ENCODE data around the gene EXOC4.

The EXOC4 gene

DNA sequence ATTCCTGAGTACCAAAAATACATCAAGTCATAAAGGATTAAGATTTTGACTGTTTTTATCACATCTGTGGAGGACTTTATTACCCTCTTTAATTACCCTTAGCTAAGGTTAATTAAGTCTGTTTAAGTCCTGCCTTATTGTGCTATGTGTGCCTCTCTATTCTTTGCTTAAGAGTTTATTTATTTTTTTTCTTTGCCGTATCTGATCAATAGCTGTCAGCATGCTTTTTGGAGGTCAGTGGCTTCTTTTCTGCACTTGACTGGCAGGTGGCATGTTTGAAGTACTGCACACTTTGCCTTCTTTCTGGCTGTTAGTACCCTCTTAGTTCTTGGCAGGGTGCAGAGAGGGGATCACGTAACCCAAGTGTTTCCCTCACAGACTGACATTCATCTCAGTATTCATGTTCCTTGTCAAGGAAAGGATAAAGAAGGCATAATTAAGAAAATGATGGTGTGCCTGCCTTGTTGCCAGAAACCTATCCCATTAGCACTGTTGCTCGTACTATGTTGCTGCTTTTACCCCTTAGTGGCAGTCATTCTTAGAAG, 225.8 kb downstream of the EXOC4 start:
- no peak for DNase-seq (ENCODE audit: low read depth, low spot score)
- H3K27ac ChIP-seq: no peak overlapping the region

- DNase-seq (ENCODE audit: low read depth, low spot score): no peak
- no peak overlapping the region for H3K27ac ChIP-seq
Measured at GRCh38 chr7:133479456-133480065, 226.7 kb downstream of the EXOC4 start.

GRCh38 chr7:133480868-133481267, 228.0 kb downstream of the EXOC4 start:
- no peak overlapping the region for H3K27ac ChIP-seq
- DNase-seq (ENCODE audit: low read depth, low spot score): no peak

DNA sequence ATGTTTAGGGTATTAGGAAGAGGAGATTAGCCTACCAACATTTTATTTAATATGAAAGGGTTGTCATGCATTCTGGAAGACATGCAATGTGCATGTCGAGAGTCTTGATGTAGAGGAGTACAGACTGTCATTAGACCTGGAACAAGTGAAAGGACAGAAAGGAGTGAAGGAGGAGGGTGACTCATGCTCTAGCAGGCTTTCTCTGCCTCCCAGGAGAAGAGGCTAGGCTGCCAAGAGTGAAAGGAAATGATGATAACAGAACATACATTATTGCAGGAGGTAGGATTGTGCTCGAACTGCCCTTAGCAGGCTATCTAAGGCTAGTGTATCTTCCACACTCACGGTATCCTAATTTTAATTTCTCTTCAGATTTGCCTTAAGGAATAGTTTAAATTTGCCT, 228.8 kb downstream of the EXOC4 start:
- no peak for DNase-seq (ENCODE audit: low read depth, low spot score)
- no peak overlapping the region for H3K27ac ChIP-seq

DNA sequence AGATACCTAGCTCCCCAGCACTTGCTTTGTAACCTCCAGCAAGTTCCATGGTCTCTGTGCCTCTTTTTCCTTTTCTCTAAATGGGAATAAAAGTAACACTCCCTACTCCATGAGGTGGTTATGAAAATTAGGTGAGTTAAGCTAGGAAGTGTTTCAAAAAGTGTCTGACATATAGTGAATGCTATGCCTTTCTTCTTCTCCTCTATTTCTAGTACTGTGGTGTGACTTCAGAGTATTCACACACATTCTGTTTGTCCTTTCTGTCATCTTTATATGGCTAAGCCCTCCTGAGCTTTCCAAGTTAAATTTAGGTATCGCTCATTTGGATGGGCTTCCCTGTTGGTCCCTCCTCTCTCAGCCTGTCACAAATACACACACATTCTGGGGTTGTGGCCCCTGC, 229.7 kb downstream of the EXOC4 start:
- no peak overlapping the region for H3K27ac ChIP-seq
- no peak for DNase-seq (ENCODE audit: low read depth, low spot score)

DNA sequence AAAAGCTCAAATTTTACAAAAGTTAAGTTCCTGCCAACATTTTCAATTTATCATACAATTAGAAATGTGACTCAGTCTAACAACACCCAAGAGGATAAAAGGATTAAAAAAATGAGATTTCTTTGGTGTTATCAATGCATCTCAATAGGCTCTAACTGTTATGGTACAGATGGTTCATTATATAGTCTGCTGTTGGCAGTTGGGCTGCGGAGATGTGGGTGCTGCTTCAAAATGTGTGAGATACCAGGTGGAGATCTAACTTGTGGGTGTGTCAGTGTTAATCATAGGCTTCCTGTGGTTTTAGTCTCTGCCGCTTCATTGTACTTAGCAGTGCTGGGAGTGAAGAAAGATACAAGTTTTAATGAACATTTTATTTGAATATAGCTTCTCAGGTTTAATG, 231.2 kb downstream of the EXOC4 start:
- no peak for DNase-seq (ENCODE audit: low read depth, low spot score)
- no peak overlapping the region for H3K27ac ChIP-seq

DNA sequence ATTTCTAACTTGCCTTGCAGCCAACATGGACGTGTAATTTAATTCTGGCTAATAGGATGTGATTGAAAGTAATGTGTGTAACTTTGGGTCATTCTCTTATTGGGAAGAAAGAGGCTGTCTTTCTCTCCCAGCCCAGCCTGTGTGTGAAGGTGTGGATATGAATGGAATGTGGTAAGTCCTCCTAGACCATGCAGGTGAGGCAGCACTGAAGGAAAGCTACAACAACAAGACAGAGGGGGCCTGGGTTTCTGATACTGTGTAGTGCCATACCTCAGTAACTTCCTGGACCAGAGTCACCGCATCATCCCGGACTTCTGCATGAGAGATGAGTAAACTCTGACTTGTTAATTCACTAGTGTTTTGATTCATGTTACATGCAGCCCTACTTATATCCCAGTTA, 237.0 kb downstream of the EXOC4 start:
- no peak for DNase-seq (ENCODE audit: low read depth, low spot score)
- H3K27ac ChIP-seq: no peak overlapping the region

GRCh38 chr7:133491201-133491691, 238.4 kb downstream of the EXOC4 start:
- H3K27ac ChIP-seq: peak overlapping the region; percentile 31
- DNase-seq (ENCODE audit: low read depth, low spot score): no peak

GRCh38 chr7:133491846-133492652, 239.2 kb downstream of the EXOC4 start:
- DNase-seq (ENCODE audit: low read depth, low spot score): peak; percentile 48

DNA sequence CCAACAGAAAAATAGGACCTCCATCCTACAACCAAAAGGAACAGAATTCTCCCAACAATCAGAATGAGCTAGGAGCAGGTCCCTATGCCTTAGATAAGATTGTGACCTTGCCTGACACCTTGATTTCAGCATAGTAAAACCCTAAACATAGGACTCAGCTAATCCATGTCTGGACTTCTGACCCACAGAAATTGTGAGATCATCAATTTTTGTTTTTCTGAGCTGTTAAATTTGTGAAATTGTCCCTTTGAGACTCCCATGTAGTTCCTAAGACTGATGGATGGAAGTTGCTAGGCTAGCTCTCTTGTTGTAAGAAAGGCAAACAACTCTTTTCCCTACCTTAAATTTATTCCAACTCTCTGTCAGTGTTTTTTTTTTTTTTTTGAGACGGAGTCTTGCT, 244.2 kb downstream of the EXOC4 start:
- no peak overlapping the region for H3K27ac ChIP-seq
- DNase-seq (ENCODE audit: low read depth, low spot score): no peak

More at GRCh38 chr7:133491846-133492652, 239.2 kb downstream of the EXOC4 start:
- peak overlapping the region; percentile 31 for H3K27ac ChIP-seq

DNA sequence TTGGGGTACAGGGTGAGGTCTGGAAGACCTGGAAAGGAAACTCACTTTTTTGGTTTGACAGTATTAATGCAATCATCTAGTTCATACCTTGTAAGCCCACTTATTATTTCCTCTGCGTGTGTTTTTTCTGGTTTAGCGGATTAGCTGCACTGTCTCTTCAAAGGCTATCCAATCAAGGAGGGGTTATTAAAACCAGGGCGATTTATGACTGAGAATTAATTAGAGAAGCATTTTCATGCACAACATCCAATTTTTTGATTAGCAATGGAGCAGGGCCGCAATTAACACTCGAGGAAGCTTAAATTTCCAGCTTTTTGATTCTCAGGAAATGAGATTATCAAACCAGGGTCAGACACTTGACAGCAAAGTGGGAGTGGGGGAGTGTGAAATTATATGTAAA, 248.9 kb downstream of the EXOC4 start:
- H3K27ac ChIP-seq: no peak overlapping the region
- DNase-seq (ENCODE audit: low read depth, low spot score): no peak

DNA sequence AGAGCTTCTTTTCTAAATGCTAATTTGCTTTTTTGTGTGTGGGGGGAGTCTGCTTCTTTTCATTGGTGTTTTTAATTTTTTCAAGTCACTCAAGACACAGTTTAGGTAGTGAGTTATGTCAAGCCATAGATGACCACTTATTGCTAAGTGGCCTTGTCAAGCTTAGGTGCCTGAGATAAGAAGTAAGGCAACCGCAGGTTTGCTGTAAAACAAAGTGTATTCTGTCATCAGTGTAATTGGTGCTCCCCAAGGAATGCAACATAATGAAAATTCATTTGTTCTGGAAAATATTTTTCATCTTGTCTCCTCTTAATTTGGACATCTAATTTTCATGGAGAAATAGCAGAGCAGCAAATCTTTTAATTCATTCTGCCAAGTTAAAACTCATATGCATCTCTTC, 249.6 kb downstream of the EXOC4 start:
- DNase-seq (ENCODE audit: low read depth, low spot score): no peak

GRCh38 chr7:133502972-133503371, 250.1 kb downstream of the EXOC4 start:
- no peak for DNase-seq (ENCODE audit: low read depth, low spot score)
- H3K27ac ChIP-seq: no peak overlapping the region

More for the DNA sequence above, 249.6 kb downstream of the EXOC4 start:
- H3K27ac ChIP-seq: no peak overlapping the region

- no peak for DNase-seq (ENCODE audit: low read depth, low spot score)
- no peak overlapping the region for H3K27ac ChIP-seq
Measured at GRCh38 chr7:133504825-133505224, 251.9 kb downstream of the EXOC4 start.

- DNase-seq (ENCODE audit: low read depth, low spot score): no peak
- H3K27ac ChIP-seq: no peak overlapping the region
Measured at GRCh38 chr7:133509822-133510221, 256.9 kb downstream of the EXOC4 start.

DNA sequence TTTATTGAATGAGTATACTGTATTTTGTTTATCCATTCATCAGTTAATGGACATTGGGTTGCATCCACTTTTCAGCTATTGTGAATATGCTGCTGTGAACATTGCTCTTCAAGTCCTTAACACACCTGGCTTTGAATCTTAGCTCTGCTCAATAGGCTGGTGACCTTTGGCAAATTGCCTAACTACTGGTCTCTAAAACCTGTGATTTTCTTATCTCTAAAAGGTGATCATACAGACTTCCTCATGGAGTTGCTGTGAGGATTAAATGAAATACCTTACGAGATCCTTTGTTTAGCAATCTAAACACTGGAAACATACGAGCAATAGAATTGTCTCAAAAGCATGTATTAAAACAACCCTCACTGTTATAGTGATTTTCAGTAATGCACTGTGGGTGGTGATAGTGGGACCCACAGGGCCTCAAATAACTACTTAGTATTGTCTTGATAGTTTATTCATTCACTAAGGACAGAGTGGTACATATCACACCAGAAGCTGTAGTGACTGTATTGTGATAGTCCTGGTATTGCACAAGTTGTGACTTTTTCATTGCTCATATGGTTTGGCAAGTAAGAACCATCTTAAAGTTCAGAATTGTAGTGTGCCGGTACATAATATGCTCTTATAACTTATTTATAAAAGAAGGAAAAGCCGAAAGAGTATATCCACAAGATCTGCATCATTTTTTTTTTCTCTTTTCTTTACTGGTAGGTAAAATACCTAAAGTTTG, 257.6 kb downstream of the EXOC4 start:
- no peak overlapping the region for H3K27ac ChIP-seq
- DNase-seq (ENCODE audit: low read depth, low spot score): no peak

DNA sequence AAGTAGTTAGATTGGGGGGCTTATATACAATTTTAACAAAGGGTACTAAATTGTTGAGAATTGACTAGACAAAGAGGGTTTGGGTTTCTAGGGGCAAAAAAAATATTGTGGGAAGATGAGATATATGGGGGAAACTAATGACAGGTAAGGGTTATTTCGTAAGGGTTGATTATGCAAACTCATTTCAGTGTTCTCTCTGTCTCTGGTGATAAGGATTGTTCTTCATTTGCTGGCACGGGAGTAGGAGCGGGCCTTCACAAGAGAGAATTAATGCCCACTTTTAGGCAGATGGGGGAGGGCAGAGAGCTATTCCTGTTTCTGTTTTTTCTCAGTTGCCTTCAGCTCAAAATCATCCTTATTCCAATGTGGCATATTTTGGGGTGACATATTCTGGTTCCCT, 258.4 kb downstream of the EXOC4 start:
- DNase-seq (ENCODE audit: low read depth, low spot score): no peak
- H3K27ac ChIP-seq: no peak overlapping the region

- H3K27ac ChIP-seq: no peak overlapping the region
- no peak for DNase-seq (ENCODE audit: low read depth, low spot score)
Measured at GRCh38 chr7:133511708-133512107, 258.8 kb downstream of the EXOC4 start.

- no peak overlapping the region for H3K27ac ChIP-seq
- DNase-seq (ENCODE audit: low read depth, low spot score): no peak
Measured at GRCh38 chr7:133512560-133512959, 259.7 kb downstream of the EXOC4 start.

- DNase-seq (ENCODE audit: low read depth, low spot score): no peak
- no peak overlapping the region for H3K27ac ChIP-seq
Measured at GRCh38 chr7:133513608-133514007, 260.7 kb downstream of the EXOC4 start.

DNA sequence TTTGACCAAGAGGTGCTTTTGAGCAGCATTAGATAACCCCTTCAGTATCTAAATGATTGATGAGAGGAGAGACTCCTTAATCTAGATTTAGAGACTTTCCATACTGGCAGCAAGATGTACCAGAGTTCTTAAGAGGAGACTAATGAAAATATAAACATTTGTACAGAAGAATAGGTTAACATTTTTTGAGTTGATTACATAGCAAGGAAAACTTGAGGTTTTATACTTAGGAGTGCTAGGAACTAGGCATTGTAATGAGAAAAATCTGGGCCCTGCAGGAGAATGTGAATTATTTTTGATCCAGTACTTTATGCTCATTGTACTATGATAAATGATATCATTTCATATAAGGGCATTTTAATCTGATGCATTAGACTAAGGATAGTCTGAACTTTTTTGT, 261.7 kb downstream of the EXOC4 start:
- H3K27ac ChIP-seq: no peak overlapping the region
- DNase-seq (ENCODE audit: low read depth, low spot score): no peak

All from epithelial cell of prostate (primary cell).